HepG2 (cell line): ENCODE results near the gene ZNF132. TPM values are rescaled to one million over a fixed set of nuclear protein-coding genes. Genes with fewer than 3 reads are reported as not detected.

Source experiments
- ADNP ChIP-seq: sonication (generic); formaldehyde crosslinking; IDR thresholded peaks from 2 replicates; pipeline ENCODE4 v1.4.0; 2020; ENCODE audit warnings: missing genetic modification reagents
- DR1 ChIP-seq: sonication (generic); formaldehyde crosslinking; IDR thresholded peaks from 2 replicates; pipeline ENCODE4 v1.8.0; 2021; ENCODE audit warnings: mild to moderate bottlenecking, missing genetic modification reagents, inconsistent platforms
- FOXC1 ChIP-seq: sonication (generic); formaldehyde crosslinking; IDR thresholded peaks from 2 replicates; pipeline ENCODE4 v1.8.0; 2022; ENCODE audit warnings: mild to moderate bottlenecking, missing genetic modification reagents, borderline replicate concordance
- HES4 ChIP-seq: sonication (generic); formaldehyde crosslinking; IDR thresholded peaks from 2 replicates; pipeline ENCODE4 v1.9.0; 2021; ENCODE audit warnings: mild to moderate bottlenecking, missing genetic modification reagents, borderline replicate concordance
- HOXA9 ChIP-seq: sonication (generic); formaldehyde crosslinking; IDR thresholded peaks from 2 replicates; pipeline ENCODE4 v1.8.1; 2022; ENCODE audit warnings: missing genetic modification reagents, mild to moderate bottlenecking, moderate library complexity, borderline replicate concordance
- KDM5A ChIP-seq: fragments of 200-600 bp; sonication (generic); IDR thresholded peaks from 2 replicates; pipeline ENCODE4 v1.7.0; 2018; ENCODE audit warnings: antibody characterized with exemption, mild to moderate bottlenecking, low read length, borderline replicate concordance
- MTA3 ChIP-seq: sonication (generic); formaldehyde crosslinking; IDR thresholded peaks from 2 replicates; pipeline ENCODE4 v1.4.0; 2020; ENCODE audit warnings: missing genetic modification reagents
- MTF1 ChIP-seq: sonication (generic); formaldehyde crosslinking; IDR thresholded peaks from 2 replicates; pipeline ENCODE4 v1.5.0; 2020; ENCODE audit warnings: missing genetic modification reagents
- MYNN ChIP-seq: sonication (generic); formaldehyde crosslinking; IDR thresholded peaks from 2 replicates; pipeline ENCODE4 v1.4.0; 2020; ENCODE audit warnings: mild to moderate bottlenecking, low read depth, missing genetic modification reagents
- NONO ChIP-seq, 2 experiments: fragments of 450-650 bp in 1 of 2; sonication (generic) in 1 of 2; formaldehyde crosslinking in 1 of 2; IDR thresholded peaks in 1 of 2; conservative IDR thresholded peaks in 1 of 2; 2 replicates each; pipeline versions ENCODE4 v1.6.1 to v1.8.0; 2017 to 2022; ENCODE audit warnings: mild to moderate bottlenecking in 1 of 2, missing genetic modification reagents in 1 of 2, moderate library complexity in 1 of 2
- NR3C1 ChIP-seq: sonication (generic); formaldehyde crosslinking; IDR thresholded peaks from 2 replicates; pipeline ENCODE4 v1.4.0; 2020; ENCODE audit warnings: missing genetic modification reagents
- WIZ ChIP-seq: sonication (generic); formaldehyde crosslinking; IDR thresholded peaks from 2 replicates; pipeline ENCODE4 v1.5.1; 2020; ENCODE audit warnings: mild to moderate bottlenecking, missing genetic modification reagents
- YEATS2 ChIP-seq: sonication (generic); formaldehyde crosslinking; IDR thresholded peaks from 2 replicates; pipeline ENCODE4 v1.4.0; 2020; ENCODE audit warnings: missing genetic modification reagents, borderline replicate concordance
- ZNF350 ChIP-seq: sonication (generic); formaldehyde crosslinking; IDR thresholded peaks from 2 replicates; pipeline ENCODE4 v1.4.0; 2020; ENCODE audit warnings: mild to moderate bottlenecking, low read depth, missing genetic modification reagents, borderline replicate concordance
- ZNF614 ChIP-seq: IDR thresholded peaks from 2 replicates; pipeline ENCODE4 v1.6.1; 2018; ENCODE audit warnings: missing biosample characterization, missing genetic modification reagents, inconsistent platforms, borderline replicate concordance
- ZNF766 ChIP-seq: sonication (generic); formaldehyde crosslinking; IDR thresholded peaks from 2 replicates; pipeline ENCODE4 v1.5.0; 2020; ENCODE audit warnings: missing genetic modification reagents, borderline replicate concordance
- ZNF782 ChIP-seq: sonication (generic); formaldehyde crosslinking; IDR thresholded peaks from 2 replicates; pipeline ENCODE4 v1.4.0; 2020; ENCODE audit warnings: missing genetic modification reagents, mild to moderate bottlenecking, borderline replicate concordance
- polyA plus RNA-seq, 8 experiments: library from polyadenylated mRNA; depleted of rRNA in 3 of 8; stranded (reverse) in 7 of 8; unstranded in 1 of 8; fragments of >200 nt; fragmentation: Illumina TruSeq in 4 of 8; extraction: Trizol in 4 of 8; gene quantifications; 2 replicates each; pipeline versions ENCODE4 v1.2.1 to v1.2.3, GENCODE V29; 2011 to 2016; ENCODE audit warnings: low read depth in 4 of 8, missing spikeins in 1 of 8, mixed read lengths in 1 of 8; ENCODE audit not compliant: insufficient read depth in 1 of 8
- total RNA-seq, 5 experiments: library from RNA; depleted of rRNA; stranded (reverse); fragments of >200 nt; fragmentation: Illumina TruSeq; extraction: Trizol; gene quantifications; 2 replicates each; pipeline ENCODE4 v1.2.3, GENCODE V29; 2016; ENCODE audit warnings: low read depth in 1 of 5
- TF ChIP-seq, protein P1 (sequence below): sonication (generic); formaldehyde crosslinking; IDR thresholded peaks from 2 replicates; pipeline ENCODE4 v1.9.0; 2021; ENCODE audit warnings: missing genetic modification reagents, borderline replicate concordance
- TF ChIP-seq, protein P2 (sequence below): sonication (generic); formaldehyde crosslinking; IDR thresholded peaks from 2 replicates; pipeline ENCODE4 v1.5.0; 2020; ENCODE audit warnings: mild to moderate bottlenecking, missing genetic modification reagents, borderline replicate concordance

ZNF132 gene
- total and polyA plus RNA-seq, 2 of the 13 experiments (the other 11 are each of a cell fraction or from before 2014, with no cell fraction given) = not detected

DNA sequence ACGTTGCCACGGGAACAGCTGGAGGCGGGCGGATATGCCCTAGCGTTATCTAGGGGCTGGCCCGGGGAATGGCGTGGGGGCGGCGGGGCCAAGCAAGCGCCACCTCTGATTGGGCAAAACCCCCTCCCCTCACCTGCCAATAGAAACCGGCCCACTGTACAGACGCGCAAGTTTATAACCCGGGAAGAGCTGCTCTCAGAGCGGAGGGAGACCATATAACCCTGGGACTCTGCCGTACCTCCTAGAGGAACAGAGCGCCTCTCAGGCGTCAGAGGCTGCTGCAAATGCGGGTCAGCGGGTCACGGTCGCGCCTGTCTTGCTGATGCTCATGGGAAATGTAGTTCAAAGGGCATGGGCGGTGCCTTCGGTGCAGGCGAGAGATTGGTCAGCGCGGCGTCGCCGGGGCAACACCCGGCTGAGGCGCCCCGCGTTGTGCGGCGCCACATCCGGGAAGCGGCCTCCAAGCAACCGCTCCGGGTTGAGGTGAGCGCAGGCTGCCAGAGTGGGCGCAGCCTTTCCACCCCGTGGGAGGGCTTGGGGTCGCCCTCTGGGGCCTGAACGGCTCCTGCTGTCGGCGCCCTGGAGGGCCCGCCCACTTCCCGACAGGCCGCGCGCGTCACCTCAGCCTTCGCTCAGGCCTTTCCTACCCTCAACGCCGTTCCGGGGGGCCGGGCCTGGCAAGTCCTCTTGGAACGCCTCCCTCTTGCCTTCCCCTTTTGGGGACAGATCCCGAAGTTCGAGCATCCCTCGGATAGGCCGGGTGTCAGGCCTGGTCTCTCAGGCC lies 36.0 kb upstream of the ZNF132 start, which contains the start of gene ZNF446 (continued):
- peak; percentile 77 for TF ChIP-seq ZNF350
- no peak for TF ChIP-seq DR1 (CRISPR knock-in tag)
- TF ChIP-seq ZNF782 (CRISPR knock-in tag) = peak; percentile 73; the same call in 1 of the 2 replicates
- no peak for TF ChIP-seq HOXA9 (CRISPR knock-in tag)
- no peak for TF ChIP-seq NR3C1 (CRISPR knock-in tag)
- no peak for TF ChIP-seq ZNF614 (CRISPR knock-in tag)
- TF ChIP-seq FOXC1 (CRISPR knock-in tag) = peak; percentile 46; the same call in 1 of the 2 replicates
- no peak for TF ChIP-seq MYNN (CRISPR knock-in tag)
- TF ChIP-seq YEATS2 (CRISPR knock-in tag) = 0 out of 2 replicates have a peak, but pooled peaks have one; percentile 77
- TF ChIP-seq, protein P1, sequence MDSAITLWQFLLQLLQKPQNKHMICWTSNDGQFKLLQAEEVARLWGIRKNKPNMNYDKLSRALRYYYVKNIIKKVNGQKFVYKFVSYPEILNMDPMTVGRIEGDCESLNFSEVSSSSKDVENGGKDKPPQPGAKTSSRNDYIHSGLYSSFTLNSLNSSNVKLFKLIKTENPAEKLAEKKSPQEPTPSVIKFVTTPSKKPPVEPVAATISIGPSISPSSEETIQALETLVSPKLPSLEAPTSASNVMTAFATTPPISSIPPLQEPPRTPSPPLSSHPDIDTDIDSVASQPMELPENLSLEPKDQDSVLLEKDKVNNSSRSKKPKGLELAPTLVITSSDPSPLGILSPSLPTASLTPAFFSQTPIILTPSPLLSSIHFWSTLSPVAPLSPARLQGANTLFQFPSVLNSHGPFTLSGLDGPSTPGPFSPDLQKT = no peak
- TF ChIP-seq, protein P2, sequence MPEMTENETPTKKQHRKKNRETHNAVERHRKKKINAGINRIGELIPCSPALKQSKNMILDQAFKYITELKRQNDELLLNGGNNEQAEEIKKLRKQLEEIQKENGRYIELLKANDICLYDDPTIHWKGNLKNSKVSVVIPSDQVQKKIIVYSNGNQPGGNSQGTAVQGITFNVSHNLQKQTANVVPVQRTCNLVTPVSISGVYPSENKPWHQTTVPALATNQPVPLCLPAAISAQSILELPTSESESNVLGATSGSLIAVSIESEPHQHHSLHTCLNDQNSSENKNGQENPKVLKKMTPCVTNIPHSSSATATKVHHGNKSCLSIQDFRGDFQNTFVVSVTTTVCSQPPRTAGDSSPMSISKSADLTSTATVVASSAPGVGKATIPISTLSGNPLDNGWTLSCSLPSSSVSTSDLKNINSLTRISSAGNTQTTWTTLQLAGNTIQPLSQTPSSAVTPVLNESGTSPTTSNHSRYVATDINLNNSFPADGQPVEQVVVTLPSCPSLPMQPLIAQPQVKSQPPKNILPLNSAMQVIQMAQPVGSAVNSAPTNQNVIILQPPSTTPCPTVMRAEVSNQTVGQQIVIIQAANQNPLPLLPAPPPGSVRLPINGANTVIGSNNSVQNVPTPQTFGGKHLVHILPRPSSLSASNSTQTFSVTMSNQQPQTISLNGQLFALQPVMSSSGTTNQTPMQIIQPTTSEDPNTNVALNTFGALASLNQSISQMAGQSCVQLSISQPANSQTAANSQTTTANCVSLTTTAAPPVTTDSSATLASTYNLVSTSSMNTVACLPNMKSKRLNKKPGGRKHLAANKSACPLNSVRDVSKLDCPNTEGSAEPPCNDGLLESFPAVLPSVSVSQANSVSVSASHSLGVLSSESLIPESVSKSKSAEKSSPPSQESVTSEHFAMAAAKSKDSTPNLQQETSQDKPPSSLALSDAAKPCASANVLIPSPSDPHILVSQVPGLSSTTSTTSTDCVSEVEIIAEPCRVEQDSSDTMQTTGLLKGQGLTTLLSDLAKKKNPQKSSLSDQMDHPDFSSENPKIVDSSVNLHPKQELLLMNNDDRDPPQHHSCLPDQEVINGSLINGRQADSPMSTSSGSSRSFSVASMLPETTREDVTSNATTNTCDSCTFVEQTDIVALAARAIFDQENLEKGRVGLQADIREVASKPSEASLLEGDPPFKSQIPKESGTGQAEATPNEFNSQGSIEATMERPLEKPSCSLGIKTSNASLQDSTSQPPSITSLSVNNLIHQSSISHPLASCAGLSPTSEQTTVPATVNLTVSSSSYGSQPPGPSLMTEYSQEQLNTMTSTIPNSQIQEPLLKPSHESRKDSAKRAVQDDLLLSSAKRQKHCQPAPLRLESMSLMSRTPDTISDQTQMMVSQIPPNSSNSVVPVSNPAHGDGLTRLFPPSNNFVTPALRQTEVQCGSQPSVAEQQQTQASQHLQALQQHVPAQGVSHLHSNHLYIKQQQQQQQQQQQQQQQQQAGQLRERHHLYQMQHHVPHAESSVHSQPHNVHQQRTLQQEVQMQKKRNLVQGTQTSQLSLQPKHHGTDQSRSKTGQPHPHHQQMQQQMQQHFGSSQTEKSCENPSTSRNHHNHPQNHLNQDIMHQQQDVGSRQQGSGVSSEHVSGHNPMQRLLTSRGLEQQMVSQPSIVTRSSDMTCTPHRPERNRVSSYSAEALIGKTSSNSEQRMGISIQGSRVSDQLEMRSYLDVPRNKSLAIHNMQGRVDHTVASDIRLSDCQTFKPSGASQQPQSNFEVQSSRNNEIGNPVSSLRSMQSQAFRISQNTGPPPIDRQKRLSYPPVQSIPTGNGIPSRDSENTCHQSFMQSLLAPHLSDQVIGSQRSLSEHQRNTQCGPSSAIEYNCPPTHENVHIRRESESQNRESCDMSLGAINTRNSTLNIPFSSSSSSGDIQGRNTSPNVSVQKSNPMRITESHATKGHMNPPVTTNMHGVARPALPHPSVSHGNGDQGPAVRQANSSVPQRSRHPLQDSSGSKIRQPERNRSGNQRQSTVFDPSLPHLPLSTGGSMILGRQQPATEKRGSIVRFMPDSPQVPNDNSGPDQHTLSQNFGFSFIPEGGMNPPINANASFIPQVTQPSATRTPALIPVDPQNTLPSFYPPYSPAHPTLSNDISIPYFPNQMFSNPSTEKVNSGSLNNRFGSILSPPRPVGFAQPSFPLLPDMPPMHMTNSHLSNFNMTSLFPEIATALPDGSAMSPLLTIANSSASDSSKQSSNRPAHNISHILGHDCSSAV (CRISPR knock-in tag) = no peak
- TF ChIP-seq NONO (IDR thresholded peaks at IDR 0.05) = no peak
- TF ChIP-seq NONO (CRISPR knock-in tag; conservative IDR thresholded peaks at IDR 0.05) = no peak
- TF ChIP-seq WIZ = no peak
- peak; percentile 50; the same call in 1 of the 2 replicates for TF ChIP-seq ZNF766 (CRISPR knock-in tag)
- no peak for TF ChIP-seq ADNP
- no peak for TF ChIP-seq MTA3
- TF ChIP-seq MTF1 (CRISPR knock-in tag) = 0 out of 2 replicates have a peak, but pooled peaks have one; percentile 34
- TF ChIP-seq HES4 (CRISPR knock-in tag) = no peak
- peak; percentile 67; the same call in 1 of the 2 replicates for TF ChIP-seq KDM5A
